HepG2 (cell line): Measurements from ENCODE around the gene BNIP1. TPM values are rescaled to one million over a fixed set of nuclear protein-coding genes. Genes with fewer than 3 reads are reported as not detected.

Source experiments
- ATAC-seq: fragments of 200-7000 bp; cut with Tn5 transposase; 3 replicates; pipeline ENCODE4 v1.9.1; 2020; ENCODE audit warnings: mild to moderate bottlenecking, moderate library complexity
- BruUV-seq: library from RNA; stranded (reverse); fragments of 400-500 nt; replicated peaks from 2 replicates; lab custom pipeline; 2021; lab: Mats Ljungman, UMichigan
- CTCF ChIA-PET: fragments of 300-600 bp; formaldehyde crosslinking; extraction: SDS; loops from one replicate; lab custom pipeline; 2021; ENCODE audit warnings: low total read pairs, inconsistent platforms, low intra/inter-chr PET ratio; lab: Yijun Ruan, JAX
- POLR2A ChIA-PET: fragments of 350-600 bp; sonication (Branson Sonifier 250); formaldehyde crosslinking; loops from one replicate; lab custom pipeline; 2020; ENCODE audit warnings: antibody characterized with exemption, inconsistent platforms; lab: Yijun Ruan, JAX
- DNase-seq: peaks from one replicate; pipeline ENCODE4 v3.0.0-alpha.2; 2015; ENCODE audit warnings: low spot score
- FAIRE-seq: peaks from 3 replicates; lab custom pipeline; 2011; peaks lifted over from hg19 to GRCh38; lab: Jason Lieb, UNC
- H2AFZ ChIP-seq: one replicate; pipeline ENCODE4 v1.6.1; 2011; ENCODE audit warnings: low read length, inconsistent platforms
- H3K27ac ChIP-seq: fragments of 300-600 bp; 3 replicates; pipeline ENCODE4 v1.8.0; 2011; ENCODE audit warnings: mixed run types, mild to moderate bottlenecking, mixed read lengths, low read length, inconsistent platforms; ENCODE audit not compliant: insufficient read depth; ENCODE audit errors: extremely low read length
- H3K27me3 ChIP-seq, 2 experiments: fragments of 200-600 bp in 1 of 2; 2 replicates in 1 of 2; 3 replicates in 1 of 2; pipeline versions ENCODE4 v1.6.0 to v1.8.0; 2011; ENCODE audit warnings: low read length in 2 of 2, mild to moderate bottlenecking in 2 of 2, moderate library complexity in 2 of 2, inconsistent platforms in 1 of 2; ENCODE audit not compliant: insufficient read depth in 2 of 2, control insufficient read depth in 1 of 2
- H3K36me3 ChIP-seq, 2 experiments: fragments of 200-600 bp in 1 of 2; replicated peaks in 1 of 2; 2 replicates in 1 of 2; 3 replicates in 1 of 2; pipeline versions ENCODE4 v1.5.1 to v1.8.0; 2011; ENCODE audit warnings: low read length in 2 of 2, inconsistent platforms in 1 of 2; ENCODE audit not compliant: insufficient read depth in 2 of 2, control insufficient read depth in 1 of 2
- H3K4me1 ChIP-seq: 2 replicates; pipeline ENCODE4 v1.5.1; 2012; ENCODE audit warnings: low read length, inconsistent platforms; ENCODE audit not compliant: insufficient read depth
- H3K4me2 ChIP-seq: 2 replicates; pipeline ENCODE4 v1.6.0; 2011; ENCODE audit warnings: low read depth, low read length, inconsistent platforms
- H3K4me3 ChIP-seq, 3 experiments: fragments of 200-600 bp in 1 of 3; sonication (generic), shearing (Covaris generic) in 1 of 3; replicated peaks in 1 of 3; 2 replicates each; pipeline ENCODE4 v1.5.1; 2011 to 2016; ENCODE audit warnings: low read length in 3 of 3, inconsistent platforms in 2 of 3, low read depth in 2 of 3, mild to moderate bottlenecking in 2 of 3, control low read depth in 1 of 3, mixed read lengths in 1 of 3; ENCODE audit not compliant: insufficient read depth in 1 of 3
- H3K79me2 ChIP-seq: one replicate; pipeline ENCODE4 v1.6.1; 2011; ENCODE audit warnings: low read length, inconsistent platforms; ENCODE audit not compliant: insufficient read depth
- H3K9ac ChIP-seq: 2 replicates; pipeline ENCODE4 v1.6.0; 2011; ENCODE audit warnings: mild to moderate bottlenecking, low read depth, low read length, inconsistent platforms; ENCODE audit not compliant: insufficient read depth
- H3K9me3 ChIP-seq: 2 replicates; pipeline ENCODE4 v1.5.1; 2012; ENCODE audit warnings: mild to moderate bottlenecking, low read length
- H4K20me1 ChIP-seq: 2 replicates; pipeline ENCODE4 v1.6.0; 2011; ENCODE audit warnings: inconsistent platforms, mild to moderate bottlenecking, low read length, moderate library complexity; ENCODE audit not compliant: insufficient read depth
- CCAR2 ChIP-seq: fragments of 200-400 bp; formaldehyde crosslinking; optimal IDR thresholded peaks from 2 replicates; pipeline ENCODE3; 2018; ENCODE audit warnings: low read depth, mild to moderate bottlenecking, low read length, moderate library complexity
- HNRNPLL ChIP-seq: fragments of 200-400 bp; formaldehyde crosslinking; IDR thresholded peaks from 2 replicates; pipeline ENCODE4 v1.6.1; 2017; ENCODE audit warnings: mild to moderate bottlenecking, low read depth, low read length; ENCODE audit not compliant: poor library complexity, severe bottlenecking
- NR1H2 ChIP-seq: sonication (generic); formaldehyde crosslinking; IDR thresholded peaks from 2 replicates; pipeline ENCODE4 v1.8.1; 2022; ENCODE audit warnings: low read depth, missing genetic modification reagents, borderline replicate concordance
- PHF5A ChIP-seq: IDR thresholded peaks from one replicate; pipeline ENCODE4 v1.6.1; 2018; ENCODE audit warnings: low read depth, missing genetic modification reagents; ENCODE audit not compliant: unreplicated experiment
- ZFP62 ChIP-seq: sonication (generic); formaldehyde crosslinking; IDR thresholded peaks from 2 replicates; pipeline ENCODE4 v1.4.0; 2020; ENCODE audit warnings: missing genetic modification reagents
- ZFP90 ChIP-seq: sonication (generic); formaldehyde crosslinking; IDR thresholded peaks from 2 replicates; pipeline ENCODE4 v1.8.0; 2022; ENCODE audit warnings: missing genetic modification reagents, mild to moderate bottlenecking, inconsistent platforms, borderline replicate concordance
- ZNF17 ChIP-seq: sonication (generic); formaldehyde crosslinking; IDR thresholded peaks from 2 replicates; pipeline ENCODE4 v1.5.0; 2020; ENCODE audit warnings: mild to moderate bottlenecking, missing genetic modification reagents
- ZNF431 ChIP-seq: sonication (generic); formaldehyde crosslinking; IDR thresholded peaks from 2 replicates; pipeline ENCODE4 v1.9.0; 2022; ENCODE audit warnings: missing genetic modification reagents, low read depth, mild to moderate bottlenecking, borderline replicate concordance
- ZNF510 ChIP-seq: sonication (generic); formaldehyde crosslinking; IDR thresholded peaks from 2 replicates; pipeline ENCODE4 v1.4.0; 2020; ENCODE audit warnings: low read depth, mild to moderate bottlenecking, missing genetic modification reagents
- ZNF724P ChIP-seq: sonication (generic); formaldehyde crosslinking; IDR thresholded peaks from 2 replicates; pipeline ENCODE4 v1.8.0; 2022; ENCODE audit warnings: missing genetic modification reagents, borderline replicate concordance
- WGBS: methylation state at CpG from one replicate; pipeline ENCODE4 v1.1.6; 2017; ENCODE audit warnings: low lambda C conversion rate; 5-methylcytosine and 5-hydroxymethylcytosine counted together
- in situ Hi-C: cut with HindIII; loops from 2 replicates; pipeline ENCODE4 v1.10.0; 2017; ENCODE audit warnings: low pct_unique_long_range_greater_than_20kb; ENCODE audit not compliant: extremely low pct_ligation_motif_present
- intact Hi-C: fragments of 100-400 bp; cut with micrococcal nuclease; formaldehyde crosslinking; loops from one replicate; pipeline ENCODE4 v1.10.0; 2022; ENCODE audit not compliant: unreplicated experiment
- polyA plus RNA-seq, 8 experiments: library from polyadenylated mRNA; depleted of rRNA in 3 of 8; stranded (reverse) in 7 of 8; unstranded in 1 of 8; fragments of >200 nt; fragmentation: Illumina TruSeq in 4 of 8; extraction: Trizol in 4 of 8; gene quantifications; 2 replicates each; pipeline versions ENCODE4 v1.2.1 to v1.2.3, GENCODE V29; 2011 to 2016; ENCODE audit warnings: low read depth in 4 of 8, missing spikeins in 1 of 8, mixed read lengths in 1 of 8; ENCODE audit not compliant: insufficient read depth in 1 of 8
- total RNA-seq, 5 experiments: library from RNA; depleted of rRNA; stranded (reverse); fragments of >200 nt; fragmentation: Illumina TruSeq; extraction: Trizol; gene quantifications; 2 replicates each; pipeline ENCODE4 v1.2.3, GENCODE V29; 2016; ENCODE audit warnings: low read depth in 1 of 5
- TF ChIP-seq, protein P1 (sequence below): sonication (generic); formaldehyde crosslinking; IDR thresholded peaks from 2 replicates; pipeline ENCODE4 v1.4.0; 2020; ENCODE audit warnings: missing genetic modification reagents
- TF ChIP-seq, protein P2 (sequence below): sonication (generic); formaldehyde crosslinking; conservative IDR thresholded peaks from 2 replicates; pipeline ENCODE4 v1.5.0; 2020; ENCODE audit warnings: missing genetic modification reagents
- TF ChIP-seq, protein P3 (sequence below), 2 experiments: fragments of 450-650 bp in 1 of 2; sonication (generic) in 1 of 2; formaldehyde crosslinking; IDR thresholded peaks; 2 replicates each; pipeline versions ENCODE4 v1.5.0 to v1.8.0; 2020 to 2022; ENCODE audit warnings: mild to moderate bottlenecking in 1 of 2, missing genetic modification reagents in 1 of 2

BNIP1 gene
- total and polyA plus RNA-seq, 2 of the 13 experiments (the other 11 are each of a cell fraction or from before 2014, with no cell fraction given), result 13.2 to 16.9 TPM

DNA sequence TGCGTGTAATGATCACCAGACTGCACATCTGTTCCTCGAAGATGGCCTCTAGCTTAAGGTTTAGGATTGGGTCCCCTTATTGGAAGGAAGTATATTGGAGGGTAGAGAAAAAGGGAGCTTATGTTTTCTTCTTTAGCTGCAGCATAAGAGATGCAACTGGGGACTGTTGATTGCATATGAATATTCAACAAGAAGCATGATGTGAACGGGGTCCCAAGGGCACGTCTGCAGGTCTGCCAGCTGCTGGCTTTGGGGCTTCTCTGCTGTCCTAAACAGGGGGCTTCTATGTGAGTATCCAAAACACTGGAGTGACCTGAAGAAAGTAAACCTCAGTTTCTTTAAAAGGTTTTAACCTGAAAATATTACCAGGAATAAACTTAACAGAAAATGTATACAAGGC, 3.6 kb upstream of the BNIP1 start:
- peaks cover 31% of the 10 kb centered on the region for H3K4me1 ChIP-seq
- intact Hi-C loops, result loop anchor here (10.0 kb wide), 1 partner anchor 426 kb away; no protein-coding TSS in a partner anchor
- H3K9me3 ChIP-seq, result no peaks in the 10 kb centered on the region
- no peak overlapping the region for H3K4me3 ChIP-seq
- ATAC-seq (no peak), FAIRE-seq (no peak), DNase-seq (no peak)
- H3K27ac ChIP-seq, result no peak overlapping the region
- ChIA-PET POLR2A (interaction anchor here (1.0 kb wide), 1 partner anchor 83 kb away, joined by 3 read pairs; no protein-coding TSS in a partner anchor), CTCF (no interaction called here)
- peaks cover 2% of the 10 kb centered on the region for H3K79me2 ChIP-seq
- H3K36me3 ChIP-seq, result no peaks in the 10 kb centered on the region
- in situ Hi-C loops, result loop anchor here (5.0 to 25.0 kb wide), 2 partner anchors 158 to 428 kb away; partner anchors contain the start of gene ATP6V0E1
- H2AFZ ChIP-seq, result no peak overlapping the region
- H3K9ac ChIP-seq, result no peak overlapping the region
- no TSS peak for BruUV-seq
- no peak overlapping the region for H3K4me2 ChIP-seq
- no peaks in the 10 kb centered on the region; a peak in 1 of 5 replicates for H3K27me3 ChIP-seq
- no peak for TF ChIP-seq CCAR2
- no peak for TF ChIP-seq ZNF510 (CRISPR knock-in tag)
- TF ChIP-seq, protein P1, sequence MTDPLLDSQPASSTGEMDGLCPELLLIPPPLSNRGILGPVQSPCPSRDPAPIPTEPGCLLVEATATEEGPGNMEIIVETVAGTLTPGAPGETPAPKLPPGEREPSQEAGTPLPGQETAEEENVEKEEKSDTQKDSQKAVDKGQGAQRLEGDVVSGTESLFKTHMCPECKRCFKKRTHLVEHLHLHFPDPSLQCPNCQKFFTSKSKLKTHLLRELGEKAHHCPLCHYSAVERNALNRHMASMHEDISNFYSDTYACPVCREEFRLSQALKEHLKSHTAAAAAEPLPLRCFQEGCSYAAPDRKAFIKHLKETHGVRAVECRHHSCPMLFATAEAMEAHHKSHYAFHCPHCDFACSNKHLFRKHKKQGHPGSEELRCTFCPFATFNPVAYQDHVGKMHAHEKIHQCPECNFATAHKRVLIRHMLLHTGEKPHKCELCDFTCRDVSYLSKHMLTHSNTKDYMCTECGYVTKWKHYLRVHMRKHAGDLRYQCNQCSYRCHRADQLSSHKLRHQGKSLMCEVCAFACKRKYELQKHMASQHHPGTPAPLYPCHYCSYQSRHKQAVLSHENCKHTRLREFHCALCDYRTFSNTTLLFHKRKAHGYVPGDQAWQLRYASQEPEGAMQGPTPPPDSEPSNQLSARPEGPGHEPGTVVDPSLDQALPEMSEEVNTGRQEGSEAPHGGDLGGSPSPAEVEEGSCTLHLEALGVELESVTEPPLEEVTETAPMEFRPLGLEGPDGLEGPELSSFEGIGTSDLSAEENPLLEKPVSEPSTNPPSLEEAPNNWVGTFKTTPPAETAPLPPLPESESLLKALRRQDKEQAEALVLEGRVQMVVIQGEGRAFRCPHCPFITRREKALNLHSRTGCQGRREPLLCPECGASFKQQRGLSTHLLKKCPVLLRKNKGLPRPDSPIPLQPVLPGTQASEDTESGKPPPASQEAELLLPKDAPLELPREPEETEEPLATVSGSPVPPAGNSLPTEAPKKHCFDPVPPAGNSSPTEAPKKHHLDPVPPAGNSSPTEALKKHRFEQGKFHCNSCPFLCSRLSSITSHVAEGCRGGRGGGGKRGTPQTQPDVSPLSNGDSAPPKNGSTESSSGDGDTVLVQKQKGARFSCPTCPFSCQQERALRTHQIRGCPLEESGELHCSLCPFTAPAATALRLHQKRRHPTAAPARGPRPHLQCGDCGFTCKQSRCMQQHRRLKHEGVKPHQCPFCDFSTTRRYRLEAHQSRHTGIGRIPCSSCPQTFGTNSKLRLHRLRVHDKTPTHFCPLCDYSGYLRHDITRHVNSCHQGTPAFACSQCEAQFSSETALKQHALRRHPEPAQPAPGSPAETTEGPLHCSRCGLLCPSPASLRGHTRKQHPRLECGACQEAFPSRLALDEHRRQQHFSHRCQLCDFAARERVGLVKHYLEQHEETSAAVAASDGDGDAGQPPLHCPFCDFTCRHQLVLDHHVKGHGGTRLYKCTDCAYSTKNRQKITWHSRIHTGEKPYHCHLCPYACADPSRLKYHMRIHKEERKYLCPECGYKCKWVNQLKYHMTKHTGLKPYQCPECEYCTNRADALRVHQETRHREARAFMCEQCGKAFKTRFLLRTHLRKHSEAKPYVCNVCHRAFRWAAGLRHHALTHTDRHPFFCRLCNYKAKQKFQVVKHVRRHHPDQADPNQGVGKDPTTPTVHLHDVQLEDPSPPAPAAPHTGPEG (CRISPR knock-in tag), result no peak
- TF ChIP-seq PHF5A (CRISPR knock-in tag), result no peak
- no peak for TF ChIP-seq ZNF724P (CRISPR knock-in tag)
- no peak for TF ChIP-seq ZFP90
- TF ChIP-seq, protein P2, sequence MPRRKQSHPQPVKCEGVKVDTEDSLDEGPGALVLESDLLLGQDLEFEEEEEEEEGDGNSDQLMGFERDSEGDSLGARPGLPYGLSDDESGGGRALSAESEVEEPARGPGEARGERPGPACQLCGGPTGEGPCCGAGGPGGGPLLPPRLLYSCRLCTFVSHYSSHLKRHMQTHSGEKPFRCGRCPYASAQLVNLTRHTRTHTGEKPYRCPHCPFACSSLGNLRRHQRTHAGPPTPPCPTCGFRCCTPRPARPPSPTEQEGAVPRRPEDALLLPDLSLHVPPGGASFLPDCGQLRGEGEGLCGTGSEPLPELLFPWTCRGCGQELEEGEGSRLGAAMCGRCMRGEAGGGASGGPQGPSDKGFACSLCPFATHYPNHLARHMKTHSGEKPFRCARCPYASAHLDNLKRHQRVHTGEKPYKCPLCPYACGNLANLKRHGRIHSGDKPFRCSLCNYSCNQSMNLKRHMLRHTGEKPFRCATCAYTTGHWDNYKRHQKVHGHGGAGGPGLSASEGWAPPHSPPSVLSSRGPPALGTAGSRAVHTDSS (CRISPR knock-in tag), result no peak
- TF ChIP-seq ZFP62 (CRISPR knock-in tag), result no peak
- TF ChIP-seq ZNF431, result no peak
- TF ChIP-seq ZNF17 (CRISPR knock-in tag), result no peak
- TF ChIP-seq, protein P3, sequence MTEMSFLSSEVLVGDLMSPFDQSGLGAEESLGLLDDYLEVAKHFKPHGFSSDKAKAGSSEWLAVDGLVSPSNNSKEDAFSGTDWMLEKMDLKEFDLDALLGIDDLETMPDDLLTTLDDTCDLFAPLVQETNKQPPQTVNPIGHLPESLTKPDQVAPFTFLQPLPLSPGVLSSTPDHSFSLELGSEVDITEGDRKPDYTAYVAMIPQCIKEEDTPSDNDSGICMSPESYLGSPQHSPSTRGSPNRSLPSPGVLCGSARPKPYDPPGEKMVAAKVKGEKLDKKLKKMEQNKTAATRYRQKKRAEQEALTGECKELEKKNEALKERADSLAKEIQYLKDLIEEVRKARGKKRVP (CRISPR knock-in tag; IDR thresholded peaks at IDR 0.05), result no peak
- TF ChIP-seq HNRNPLL, result no peak
- TF ChIP-seq NR1H2 (CRISPR knock-in tag), result no peak
- no peaks in the 10 kb centered on the region for H4K20me1 ChIP-seq
- 84% methylated on average over 4 of the region's 4 CpGs for WGBS
